B cell (primary cell): ENCODE measurements around the gene RAB3A. TPM values are rescaled to one million over a fixed set of nuclear protein-coding genes. Genes with fewer than 3 reads are reported as not detected.

Experiments used
- ATAC-seq: fragments of 200-7000 bp; cut with Tn5 transposase; one replicate; pipeline ENCODE4 v1.10.0; 2021; ENCODE audit warnings: low read depth, mild to moderate bottlenecking, moderate number of reproducible peaks, moderate library complexity
- CTCF ChIA-PET: fragments of 350-600 bp; sonication (Branson Sonifier 250); formaldehyde crosslinking; loops from one replicate; lab custom pipeline; 2021; ENCODE audit warnings: antibody characterized with exemption, inconsistent platforms; lab: Charles Lee
- POLR2A ChIA-PET: fragments of 350-600 bp; sonication (Branson Sonifier 250); formaldehyde crosslinking; loops from one replicate; lab custom pipeline; 2021; ENCODE audit warnings: antibody characterized with exemption; lab: Charles Lee
- DNase-seq: peaks from one replicate; pipeline ENCODE4 v3.0.0; 2013
- H2AFZ ChIP-seq: 2 replicates; pipeline ENCODE4 v1.6.1; 2012; ENCODE audit warnings: mild to moderate bottlenecking, low read depth, low read length; ENCODE audit not compliant: insufficient read depth, poor library complexity, severe bottlenecking
- H3K27ac ChIP-seq, 2 donors: 1 replicate in 1 of 2; 2 replicates in 1 of 2; pipeline ENCODE4 v1.5.1; 2012 to 2013; ENCODE audit warnings: low read length in 2 of 2, mild to moderate bottlenecking in 2 of 2, moderate library complexity in 1 of 2
- H3K27me3 ChIP-seq, 4 experiments: fragments of 200-600 bp in 1 of 4; sonication (generic) in 1 of 4; replicated peaks in 1 of 4; 1 replicate in 2 of 4; 2 replicates in 2 of 4; pipeline versions ENCODE4 v1.6.1 to v1.7.0; 2013 to 2016; ENCODE audit warnings: low read length in 3 of 4, mild to moderate bottlenecking in 2 of 4, mixed read lengths in 1 of 4, moderate library complexity in 1 of 4; ENCODE audit not compliant: insufficient read depth in 4 of 4, control insufficient read depth in 3 of 4; ENCODE audit errors: control extremely low read depth in 1 of 4
- H3K36me3 ChIP-seq, 2 experiments: replicated peaks in 1 of 2; 1 replicate in 1 of 2; 2 replicates in 1 of 2; pipeline versions ENCODE4 v1.6.1 to v1.7.1; 2013; ENCODE audit warnings: low read length in 1 of 2; ENCODE audit not compliant: insufficient read depth in 2 of 2, control insufficient read depth in 1 of 2; ENCODE audit errors: control extremely low read depth in 1 of 2, extremely low read depth in 1 of 2
- H3K4me1 ChIP-seq, 2 donors: fragments of 200-600 bp in 1 of 2; sonication (generic) in 1 of 2; 1 replicate in 1 of 2; 2 replicates in 1 of 2; pipeline versions ENCODE4 v1.5.1 to v1.6.1; 2013 to 2017; ENCODE audit warnings: low read length in 2 of 2; ENCODE audit not compliant: control insufficient read depth in 2 of 2, insufficient read depth in 2 of 2
- H3K4me2 ChIP-seq: replicated peaks from 2 replicates; pipeline ENCODE3; 2012; ENCODE audit warnings: mild to moderate bottlenecking, low read depth, low read length; ENCODE audit not compliant: poor library complexity, severe bottlenecking
- H3K4me3 ChIP-seq, 5 experiments: fragments of 200-600 bp in 1 of 5; sonication (generic) in 1 of 5; 1 replicate in 3 of 5; 2 replicates in 2 of 5; pipeline versions ENCODE4 v1.5.1 to v1.7.0; 2011 to 2016; ENCODE audit warnings: low read length in 4 of 5, mild to moderate bottlenecking in 4 of 5, low read depth in 2 of 5, control low read depth in 1 of 5, moderate library complexity in 1 of 5; ENCODE audit not compliant: insufficient read depth in 1 of 5; ENCODE audit errors: control extremely low read depth in 1 of 5, extremely low read depth in 1 of 5
- H3K79me2 ChIP-seq: fragments of 200-600 bp; sonication (generic); one replicate; pipeline ENCODE4 v1.6.0; 2016; ENCODE audit warnings: low read length; ENCODE audit not compliant: control insufficient read depth, insufficient read depth
- H3K9ac ChIP-seq: fragments of 200-600 bp; sonication (generic); 2 replicates; pipeline ENCODE4 v1.6.1; 2017; ENCODE audit warnings: mild to moderate bottlenecking, low read length, moderate library complexity
- H3K9me3 ChIP-seq, 3 donors: one replicate each; pipeline versions ENCODE4 v1.6.1 to v1.7.1; 2013; ENCODE audit warnings: low read length in 2 of 3; ENCODE audit not compliant: control insufficient read depth in 2 of 3, insufficient read depth in 1 of 3; ENCODE audit errors: control extremely low read depth in 1 of 3
- H4K20me1 ChIP-seq: 2 replicates; pipeline ENCODE4 v1.6.0; 2012; ENCODE audit warnings: mild to moderate bottlenecking, low read length; ENCODE audit not compliant: insufficient read depth, control insufficient read depth, poor library complexity, severe bottlenecking
- H3K27ac Mint-ChIP-seq: one replicate; pipeline ENCODE4 v1.8.0; 2021; ENCODE audit warnings: mixed read lengths
- H3K27me3 Mint-ChIP-seq: one replicate; pipeline ENCODE4 v1.8.0; 2021; ENCODE audit warnings: mixed read lengths
- H3K4me1 Mint-ChIP-seq: one replicate; pipeline ENCODE4 v1.8.0; 2021; ENCODE audit warnings: mixed read lengths
- H3K4me3 Mint-ChIP-seq: one replicate; pipeline ENCODE4 v1.8.0; 2021; ENCODE audit warnings: mixed read lengths
- H3K9me3 Mint-ChIP-seq: one replicate; pipeline ENCODE4 v1.8.0; 2022; ENCODE audit warnings: mixed read lengths; ENCODE audit not compliant: insufficient read depth
- EZH2 ChIP-seq: IDR thresholded peaks from 2 replicates; pipeline ENCODE4 v1.6.1; 2012; ENCODE audit warnings: borderline replicate concordance, low read depth, mild to moderate bottlenecking, moderate library complexity, low read length; ENCODE audit not compliant: insufficient read depth, poor library complexity, severe bottlenecking
- WGBS: methylation state at CpG from one replicate; pipeline ENCODE4 v1.1.5; 2013; ENCODE audit warnings: missing lambda C conversion rate; ENCODE audit not compliant: insufficient coverage; 5-methylcytosine and 5-hydroxymethylcytosine counted together
- intact Hi-C: fragments of 100-400 bp; cut with micrococcal nuclease; formaldehyde crosslinking; loops from one replicate; pipeline ENCODE4 v1.10.0; 2022
- polyA plus RNA-seq: library from polyadenylated mRNA; depleted of rRNA; stranded (reverse); fragments of >200 nt; gene quantifications from 2 replicates; pipeline ENCODE4 v1.2.3, GENCODE V29; 2012
- total RNA-seq, 2 donors: library from RNA; stranded (reverse); fragments of 120-200 nt in 1 of 2; gene quantifications; 1 replicate in 1 of 2; 2 replicates in 1 of 2; pipeline versions ENCODE4 v1.2.3 to v1.2.4, GENCODE V29; 2013 to 2022
- TF ChIP-seq, protein P1 (sequence below): fragments of 200-600 bp; IDR thresholded peaks from one replicate; pipeline ENCODE4 v1.8.0; 2022; ENCODE audit warnings: antibody characterized with exemption, mild to moderate bottlenecking

Gene RAB3A
- total and polyA plus RNA-seq, 2 donors (not counting 1 experiment from before 2014, with no cell fraction given): 7.7 to 10.4 TPM

DNA sequence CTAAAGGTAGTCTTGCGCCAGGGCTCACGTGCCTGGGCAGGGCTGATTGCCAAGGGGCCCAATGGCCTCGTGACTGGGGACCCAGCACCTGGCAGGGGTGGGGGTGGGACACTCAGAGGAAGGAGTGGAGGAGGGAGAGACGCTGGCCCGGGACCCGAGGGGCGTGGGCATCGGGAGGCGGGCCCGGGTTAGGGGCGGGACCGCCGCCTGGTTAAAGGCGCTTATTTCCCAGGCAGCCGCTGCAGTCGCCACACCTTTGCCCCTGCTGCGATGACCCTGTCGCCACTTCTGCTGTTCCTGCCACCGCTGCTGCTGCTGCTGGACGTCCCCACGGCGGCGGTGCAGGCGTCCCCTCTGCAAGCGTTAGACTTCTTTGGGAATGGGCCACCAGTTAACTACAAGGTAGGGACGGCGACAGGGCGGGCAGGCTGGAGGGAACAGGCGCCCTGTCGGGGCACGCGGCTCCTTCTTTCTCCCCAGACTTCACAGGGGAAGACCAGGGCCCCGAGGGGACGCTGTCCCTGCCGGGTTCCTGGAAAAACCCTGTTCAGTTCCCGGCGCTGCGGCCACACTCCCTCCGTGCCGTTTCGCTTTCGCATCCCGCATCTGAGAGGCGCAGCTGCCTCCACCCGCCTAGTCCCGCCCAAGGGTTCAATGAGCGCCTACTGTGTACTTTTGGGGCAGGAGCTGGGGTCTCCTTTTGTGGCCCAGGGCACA, 30.1 kb downstream of the RAB3A start, which contains the start of gene IFI30:
IFI30 (plus strand) TSS at position 242 of the 717 bp plus-strand sequence; CDS start at position 271, 29 bp downstream.
- Histone ChIP-seq H3K9me3 (peaks cover 0 to 12% (median 0%) of the 10 kb centered on the region in 3 donors), H3K79me2 (peaks cover 44% of the 10 kb centered on the region), H3K36me3 (peaks cover 11 to 39% of the 10 kb centered on the region in 2 experiments), H4K20me1 (peaks cover 42% of the 10 kb centered on the region), H3K27ac (peak within 1 kb of the TSS; percentile 97 to 99), H3K9ac (peak within 1 kb of the TSS; percentile 96), H3K4me3 (peak within 1 kb of the TSS; percentile 67 to 97 (median 83)), H3K4me2 (peak within 1 kb of the TSS; percentile 83), H3K4me1 (peaks cover 72 to 90% of the 10 kb centered on the region in 2 donors), H3K27me3 (no peaks in the 10 kb centered on the region), H2AFZ (peak within 1 kb of the TSS; percentile 53)
- peaks cover 84% of the 10 kb centered on the region for H3K4me1 Mint-ChIP-seq
- ATAC-seq (peak; percentile 65), DNase-seq (peak; percentile 97)
- peak within 1 kb of the TSS; percentile 98 for H3K27ac Mint-ChIP-seq
- CTCF ChIA-PET: interaction anchor here (0.7 to 2.7 kb wide), 10 partner anchors 10 to 148 kb away, joined by 3 to 19 read pairs (median 3); partner anchors contain the start of genes MPV17L2 and PIK3R2
- POLR2A ChIA-PET: interaction anchor here (0.5 to 5.6 kb wide), 8 partner anchors 14 to 239 kb away, joined by 3 to 45 read pairs (median 6); partner anchors contain the start of genes JUND, MPV17L2 and RAB3A
- intact Hi-C loops: loop anchor here (1.0 to 5.0 kb wide), 6 partner anchors 8 to 151 kb away; partner anchors contain the start of genes MAST3 and RAB3A
- TF ChIP-seq, protein P1, sequence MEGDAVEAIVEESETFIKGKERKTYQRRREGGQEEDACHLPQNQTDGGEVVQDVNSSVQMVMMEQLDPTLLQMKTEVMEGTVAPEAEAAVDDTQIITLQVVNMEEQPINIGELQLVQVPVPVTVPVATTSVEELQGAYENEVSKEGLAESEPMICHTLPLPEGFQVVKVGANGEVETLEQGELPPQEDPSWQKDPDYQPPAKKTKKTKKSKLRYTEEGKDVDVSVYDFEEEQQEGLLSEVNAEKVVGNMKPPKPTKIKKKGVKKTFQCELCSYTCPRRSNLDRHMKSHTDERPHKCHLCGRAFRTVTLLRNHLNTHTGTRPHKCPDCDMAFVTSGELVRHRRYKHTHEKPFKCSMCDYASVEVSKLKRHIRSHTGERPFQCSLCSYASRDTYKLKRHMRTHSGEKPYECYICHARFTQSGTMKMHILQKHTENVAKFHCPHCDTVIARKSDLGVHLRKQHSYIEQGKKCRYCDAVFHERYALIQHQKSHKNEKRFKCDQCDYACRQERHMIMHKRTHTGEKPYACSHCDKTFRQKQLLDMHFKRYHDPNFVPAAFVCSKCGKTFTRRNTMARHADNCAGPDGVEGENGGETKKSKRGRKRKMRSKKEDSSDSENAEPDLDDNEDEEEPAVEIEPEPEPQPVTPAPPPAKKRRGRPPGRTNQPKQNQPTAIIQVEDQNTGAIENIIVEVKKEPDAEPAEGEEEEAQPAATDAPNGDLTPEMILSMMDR: no peak
- TF ChIP-seq EZH2: no peak
- peak within 1 kb of the TSS; percentile 94 for H3K4me3 Mint-ChIP-seq
- H3K27me3 Mint-ChIP-seq: no peaks in the 10 kb centered on the region
- H3K9me3 Mint-ChIP-seq: no peaks in the 10 kb centered on the region
- WGBS: under 1% methylated on average over 47 of the region's 47 CpGs
